ENCODE measurements around the gene GID8. TPM values are rescaled to one million over a fixed set of nuclear protein-coding genes. Genes with fewer than 3 reads are reported as not detected.

The GID8 gene
- total and polyA plus RNA-seq, 4 donors: 10.2 to 23.6 (median 14.6) TPM

DNA sequence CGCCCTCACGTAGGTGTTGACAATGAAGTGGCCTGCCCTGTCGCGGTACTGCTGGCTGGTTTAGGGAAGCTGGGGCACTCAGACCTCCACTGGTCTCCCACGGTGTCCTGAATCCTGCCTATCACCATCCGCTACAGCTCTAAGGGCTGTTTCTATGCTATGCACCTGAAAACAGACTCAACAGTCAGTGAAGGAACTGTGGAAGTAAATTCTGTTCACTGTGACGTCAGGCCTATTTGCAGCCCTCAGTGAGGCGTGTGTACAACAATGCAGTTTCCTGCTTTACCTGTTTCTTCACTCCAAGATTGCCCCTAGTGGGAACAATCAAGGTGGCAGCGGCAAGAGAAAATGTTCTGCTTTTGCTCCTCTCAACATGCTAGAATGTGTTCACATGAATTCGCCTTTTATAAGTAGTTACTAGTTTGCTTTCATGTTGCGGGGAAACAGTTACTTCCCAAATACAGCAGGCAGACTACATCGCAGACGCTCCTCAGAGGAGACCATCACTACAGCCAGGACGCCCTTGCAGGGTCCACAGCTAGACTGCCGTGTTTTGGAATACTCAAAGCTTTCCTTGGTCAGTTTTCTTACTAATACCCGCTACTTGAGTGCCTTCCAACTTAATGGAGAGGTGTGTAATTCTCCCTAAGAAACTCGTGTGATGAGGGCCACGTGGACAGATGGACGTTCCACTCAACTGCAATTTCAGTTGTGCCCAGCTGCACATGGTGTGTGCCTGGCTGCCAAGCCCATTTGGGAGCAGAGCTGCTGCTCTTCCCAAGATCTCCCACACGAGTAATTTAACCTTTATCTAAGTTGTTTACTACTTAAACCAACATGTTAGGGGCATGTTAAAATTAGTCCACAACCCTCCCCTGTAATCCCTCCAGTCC lies 37.0 kb upstream of the GID8 start:
- H3K27ac ChIP-seq (ENCODE audit: low read depth in 1 of 2, low read length in 2 of 2): peak overlapping the region in 1 of 2 donors; percentile 22
- no peak overlapping the region for H3K9ac ChIP-seq (ENCODE audit: low read depth in 1 of 2, low read length in 2 of 2)
- TF ChIP-seq FOXA2 (IDR thresholded peaks at IDR 0.05) (no peak), HNF4G (IDR thresholded peaks at IDR 0.05) (no peak), TAF1 (conservative IDR thresholded peaks at IDR 0.05) (no peak)
- TF ChIP-seq, protein P1, sequence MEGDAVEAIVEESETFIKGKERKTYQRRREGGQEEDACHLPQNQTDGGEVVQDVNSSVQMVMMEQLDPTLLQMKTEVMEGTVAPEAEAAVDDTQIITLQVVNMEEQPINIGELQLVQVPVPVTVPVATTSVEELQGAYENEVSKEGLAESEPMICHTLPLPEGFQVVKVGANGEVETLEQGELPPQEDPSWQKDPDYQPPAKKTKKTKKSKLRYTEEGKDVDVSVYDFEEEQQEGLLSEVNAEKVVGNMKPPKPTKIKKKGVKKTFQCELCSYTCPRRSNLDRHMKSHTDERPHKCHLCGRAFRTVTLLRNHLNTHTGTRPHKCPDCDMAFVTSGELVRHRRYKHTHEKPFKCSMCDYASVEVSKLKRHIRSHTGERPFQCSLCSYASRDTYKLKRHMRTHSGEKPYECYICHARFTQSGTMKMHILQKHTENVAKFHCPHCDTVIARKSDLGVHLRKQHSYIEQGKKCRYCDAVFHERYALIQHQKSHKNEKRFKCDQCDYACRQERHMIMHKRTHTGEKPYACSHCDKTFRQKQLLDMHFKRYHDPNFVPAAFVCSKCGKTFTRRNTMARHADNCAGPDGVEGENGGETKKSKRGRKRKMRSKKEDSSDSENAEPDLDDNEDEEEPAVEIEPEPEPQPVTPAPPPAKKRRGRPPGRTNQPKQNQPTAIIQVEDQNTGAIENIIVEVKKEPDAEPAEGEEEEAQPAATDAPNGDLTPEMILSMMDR (IDR thresholded peaks at IDR 0.05; ENCODE audit: low read depth, low read length, missing input control): peak; percentile 16
- no peaks in the 10 kb centered on the region for H3K9me3 ChIP-seq (ENCODE audit: control insufficient read depth in 4 of 4, low read length in 3 of 4)
- no peak for DNase-seq (ENCODE audit: low spot score)
- no peaks in the 10 kb centered on the region for H3K27me3 ChIP-seq (ENCODE audit: control insufficient read depth in 4 of 4, insufficient read depth in 4 of 4, low read length in 3 of 4)
- peaks cover 12 to 40% (median 28%) of the 10 kb centered on the region in 4 donors for H3K36me3 ChIP-seq (ENCODE audit: control insufficient read depth in 4 of 4, insufficient read depth in 3 of 4, low read depth in 1 of 4, low read length in 3 of 4)
- 53% methylated on average over 20 of the region's 20 CpGs for WGBS
- no peak overlapping the region for H3K4me3 ChIP-seq (ENCODE audit: low read depth in 1 of 3, low read length in 3 of 3)
- H3K4me1 ChIP-seq (ENCODE audit: control insufficient read depth in 4 of 4, insufficient read depth in 4 of 4, low read length in 3 of 4): peaks cover 5 to 21% (median 14%) of the 10 kb centered on the region in 4 donors

DNA sequence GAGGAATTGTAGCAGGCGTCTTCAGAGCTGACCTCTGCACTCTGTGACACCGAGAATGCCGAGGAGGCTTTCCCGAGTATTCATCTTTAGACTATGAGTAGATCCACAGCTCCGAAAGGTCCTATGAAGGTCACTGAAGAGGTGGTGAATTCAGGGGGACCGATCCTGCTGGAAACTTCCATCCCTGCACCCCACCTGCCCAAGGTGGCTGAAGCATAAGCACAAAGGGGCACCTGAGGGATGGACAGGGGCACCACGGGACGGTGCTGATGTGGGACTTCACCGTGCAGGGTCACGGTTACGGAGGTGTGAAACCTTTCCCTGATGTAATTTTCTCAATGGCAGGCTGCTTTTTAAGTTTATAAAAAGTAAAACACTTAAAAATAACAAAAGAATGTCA lies 36.1 kb upstream of the GID8 start:
- WGBS: 94% methylated on average over 11 of the region's 11 CpGs
- Histone ChIP-seq H3K4me3 (ENCODE audit: low read depth in 1 of 3, low read length in 3 of 3) (no peak overlapping the region), H3K4me1 (ENCODE audit: control insufficient read depth in 4 of 4, insufficient read depth in 4 of 4, low read length in 3 of 4) (peaks cover 5 to 30% (median 16%) of the 10 kb centered on the region in 4 donors), H3K36me3 (ENCODE audit: control insufficient read depth in 4 of 4, insufficient read depth in 3 of 4, low read depth in 1 of 4, low read length in 3 of 4) (peaks cover 12 to 41% (median 34%) of the 10 kb centered on the region in 4 donors), H3K9me3 (ENCODE audit: control insufficient read depth in 4 of 4, low read length in 3 of 4) (no peaks in the 10 kb centered on the region), H3K27ac (ENCODE audit: low read depth in 1 of 2, low read length in 2 of 2) (no peak overlapping the region), H3K9ac (ENCODE audit: low read depth in 1 of 2, low read length in 2 of 2) (no peak overlapping the region), H3K27me3 (ENCODE audit: control insufficient read depth in 4 of 4, insufficient read depth in 4 of 4, low read length in 3 of 4) (no peaks in the 10 kb centered on the region)
- TF ChIP-seq, protein P2, sequence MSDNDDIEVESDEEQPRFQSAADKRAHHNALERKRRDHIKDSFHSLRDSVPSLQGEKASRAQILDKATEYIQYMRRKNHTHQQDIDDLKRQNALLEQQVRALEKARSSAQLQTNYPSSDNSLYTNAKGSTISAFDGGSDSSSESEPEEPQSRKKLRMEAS (IDR thresholded peaks at IDR 0.05): no peak
- TF ChIP-seq TAF1 (conservative IDR thresholded peaks at IDR 0.05) (no peak), HNF4G (IDR thresholded peaks at IDR 0.05) (no peak), SP1 (IDR thresholded peaks at IDR 0.05) (no peak)
- DNase-seq (ENCODE audit: low spot score): no peak

DNA sequence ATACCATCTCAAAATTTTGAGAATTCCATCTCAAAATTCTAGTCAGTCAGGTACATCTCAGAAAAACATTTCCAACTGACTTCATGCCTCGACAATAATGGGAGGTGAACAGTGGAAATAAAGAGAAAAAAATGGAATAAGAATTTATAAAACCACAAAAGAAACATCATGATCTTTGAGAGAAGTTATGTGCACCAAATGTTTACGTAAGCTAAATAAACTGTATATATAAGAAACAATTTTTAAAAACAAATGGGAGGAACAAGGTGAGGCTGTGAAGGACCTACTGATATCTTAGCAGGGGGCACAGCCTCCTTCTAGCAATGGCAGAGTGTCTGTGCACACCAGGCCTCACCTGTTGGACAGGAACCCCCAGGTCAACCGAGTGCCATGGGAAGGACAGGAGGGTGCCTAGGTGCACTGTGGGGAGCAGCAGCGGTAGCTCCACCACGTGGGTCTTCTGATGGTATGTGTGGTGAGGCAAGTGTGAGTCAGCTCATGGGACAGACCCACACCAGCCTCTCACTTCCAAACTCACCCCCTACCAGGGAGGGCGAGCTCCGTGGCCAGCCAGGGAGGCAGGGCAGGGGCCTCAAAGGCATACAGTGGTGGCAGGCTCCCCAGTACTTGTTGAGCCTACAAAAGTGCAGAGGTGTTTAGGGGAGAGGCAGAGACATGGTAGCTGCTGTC lies 34.9 kb upstream of the GID8 start:
- H3K4me3 ChIP-seq (ENCODE audit: low read depth in 1 of 3, low read length in 3 of 3): no peak overlapping the region
- peaks cover 5 to 33% (median 18%) of the 10 kb centered on the region in 4 donors for H3K4me1 ChIP-seq (ENCODE audit: control insufficient read depth in 4 of 4, insufficient read depth in 4 of 4, low read length in 3 of 4)
- peaks cover 12 to 50% (median 41%) of the 10 kb centered on the region in 4 donors for H3K36me3 ChIP-seq (ENCODE audit: control insufficient read depth in 4 of 4, insufficient read depth in 3 of 4, low read depth in 1 of 4, low read length in 3 of 4)
- no peak for DNase-seq (ENCODE audit: low spot score)
- H3K27me3 ChIP-seq (ENCODE audit: control insufficient read depth in 4 of 4, insufficient read depth in 4 of 4, low read length in 3 of 4): no peaks in the 10 kb centered on the region
- no peak overlapping the region for H3K9ac ChIP-seq (ENCODE audit: low read depth in 1 of 2, low read length in 2 of 2)
- no peak for TF ChIP-seq RXRA (IDR thresholded peaks at IDR 0.05)
- no peak for TF ChIP-seq JUND (IDR thresholded peaks at IDR 0.05)
- no peak for TF ChIP-seq YY1 (IDR thresholded peaks at IDR 0.05)
- no peak overlapping the region for H3K27ac ChIP-seq (ENCODE audit: low read depth in 1 of 2, low read length in 2 of 2)
- 86% methylated on average over 7 of the region's 7 CpGs for WGBS
- no peaks in the 10 kb centered on the region for H3K9me3 ChIP-seq (ENCODE audit: control insufficient read depth in 4 of 4, low read length in 3 of 4)

Measured in liver (tissue), 9 donors.